ENCODE results near the gene FOXC1. TPM values are rescaled to one million over a fixed set of nuclear protein-coding genes. Genes with fewer than 3 reads are reported as not detected.

The FOXC1 gene
- total RNA-seq, 1 donor from 2014 or later = 3.3 TPM

GRCh38 chr6:1594445-1595200 lies 15.1 kb upstream of the FOXC1 start:
- H3K27me3 Mint-ChIP-seq (ENCODE audit: unreplicated experiment) = peaks cover 8% of the 10 kb centered on the region
- no peak for DNase-seq
- H3K27ac Mint-ChIP-seq (ENCODE audit: unreplicated experiment) = no peak overlapping the region
- H3K9me3 Mint-ChIP-seq (ENCODE audit: unreplicated experiment) = peaks cover 1% of the 10 kb centered on the region
- no peak overlapping the region for H3K4me3 Mint-ChIP-seq (ENCODE audit: unreplicated experiment)
- H3K36me3 Mint-ChIP-seq (ENCODE audit: unreplicated experiment) = no peaks in the 10 kb centered on the region
- H3K4me1 Mint-ChIP-seq (ENCODE audit: low read depth, unreplicated experiment) = peaks cover 9% of the 10 kb centered on the region
- no peak for TF ChIP-seq CTCF (IDR thresholded peaks at IDR 0.05; ENCODE audit: partially characterized antibody, unreplicated experiment)

GRCh38 chr6:1595271-1596087 lies 14.2 kb upstream of the FOXC1 start:
- H3K4me3 Mint-ChIP-seq (ENCODE audit: unreplicated experiment) = no peak overlapping the region
- peaks cover 8% of the 10 kb centered on the region for H3K27me3 Mint-ChIP-seq (ENCODE audit: unreplicated experiment)
- DNase-seq = no peak
- H3K4me1 Mint-ChIP-seq (ENCODE audit: low read depth, unreplicated experiment) = peaks cover 10% of the 10 kb centered on the region
- no peak overlapping the region for H3K27ac Mint-ChIP-seq (ENCODE audit: unreplicated experiment)
- no peak for TF ChIP-seq CTCF (IDR thresholded peaks at IDR 0.05; ENCODE audit: partially characterized antibody, unreplicated experiment)
- H3K9me3 Mint-ChIP-seq (ENCODE audit: unreplicated experiment) = peaks cover 1% of the 10 kb centered on the region
- no peaks in the 10 kb centered on the region for H3K36me3 Mint-ChIP-seq (ENCODE audit: unreplicated experiment)

GRCh38 chr6:1596088-1596852 lies 13.4 kb upstream of the FOXC1 start:
- DNase-seq = peak; percentile 74
- H3K9me3 Mint-ChIP-seq (ENCODE audit: unreplicated experiment) = peaks cover 1% of the 10 kb centered on the region
- peaks cover 10% of the 10 kb centered on the region for H3K4me1 Mint-ChIP-seq (ENCODE audit: low read depth, unreplicated experiment)
- H3K36me3 Mint-ChIP-seq (ENCODE audit: unreplicated experiment) = no peaks in the 10 kb centered on the region
- peak; percentile 90 for TF ChIP-seq CTCF (IDR thresholded peaks at IDR 0.05; ENCODE audit: partially characterized antibody, unreplicated experiment)
- H3K4me3 Mint-ChIP-seq (ENCODE audit: unreplicated experiment) = no peak overlapping the region
- H3K27ac Mint-ChIP-seq (ENCODE audit: unreplicated experiment) = no peak overlapping the region
- H3K27me3 Mint-ChIP-seq (ENCODE audit: unreplicated experiment) = peaks cover 8% of the 10 kb centered on the region

- no peak for TF ChIP-seq CTCF (IDR thresholded peaks at IDR 0.05; ENCODE audit: partially characterized antibody, unreplicated experiment)
- Mint-ChIP-seq H3K27me3 (ENCODE audit: unreplicated experiment) (peaks cover 8% of the 10 kb centered on the region), H3K36me3 (ENCODE audit: unreplicated experiment) (no peaks in the 10 kb centered on the region), H3K4me3 (ENCODE audit: unreplicated experiment) (no peak overlapping the region), H3K9me3 (ENCODE audit: unreplicated experiment) (peaks cover under 1% of the 10 kb centered on the region), H3K4me1 (ENCODE audit: low read depth, unreplicated experiment) (peaks cover 10% of the 10 kb centered on the region), H3K27ac (ENCODE audit: unreplicated experiment) (no peak overlapping the region)
- DNase-seq = no peak
These were observed 12.5 kb upstream of the FOXC1 start for GRCh38 chr6:1597121-1597744.
